GM19193 (cell line): ENCODE measurements around the gene PSMA8.
A peak's percentile ranks its signal among the peaks of the same experiment; 100 is the strongest.

Source experiments
- POLR2A ChIP-seq: IDR thresholded peaks from 4 replicates; pipeline ENCODE4 v1.6.1; 2011; ENCODE audit not compliant: insufficient read depth, insufficient read length; ENCODE audit errors: extremely low read depth

Gene PSMA8

DNA sequence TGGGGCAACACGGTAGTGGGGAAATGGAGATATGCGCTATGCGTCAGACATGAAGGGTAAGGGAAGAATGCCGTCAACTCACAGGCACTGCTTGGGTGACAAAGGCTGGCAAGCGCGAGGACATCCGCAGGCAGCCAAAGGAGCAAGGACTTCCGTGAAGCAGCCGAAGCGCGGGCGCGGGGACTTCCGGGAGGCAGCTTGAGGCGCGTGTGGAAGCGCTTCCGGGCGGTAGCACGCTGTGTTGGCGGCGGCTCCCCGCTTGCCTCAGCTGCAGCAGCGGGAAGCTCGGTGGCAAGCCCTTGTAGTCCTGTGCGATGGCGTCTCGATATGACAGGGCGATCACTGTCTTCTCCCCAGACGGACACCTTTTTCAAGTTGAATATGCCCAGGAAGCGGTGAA is at the start of gene PSMA8:
Gene PSMA8, plus strand, starts transcription at position 218 of the 400 bp plus-strand sequence. Its CDS starts 97 bp downstream, at position 315.
- no peak for TF ChIP-seq POLR2A

GRCh38 chr18:26085056-26085455 is 48.6 kb upstream of the PSMA8 start:
- no peak for TF ChIP-seq POLR2A

DNA sequence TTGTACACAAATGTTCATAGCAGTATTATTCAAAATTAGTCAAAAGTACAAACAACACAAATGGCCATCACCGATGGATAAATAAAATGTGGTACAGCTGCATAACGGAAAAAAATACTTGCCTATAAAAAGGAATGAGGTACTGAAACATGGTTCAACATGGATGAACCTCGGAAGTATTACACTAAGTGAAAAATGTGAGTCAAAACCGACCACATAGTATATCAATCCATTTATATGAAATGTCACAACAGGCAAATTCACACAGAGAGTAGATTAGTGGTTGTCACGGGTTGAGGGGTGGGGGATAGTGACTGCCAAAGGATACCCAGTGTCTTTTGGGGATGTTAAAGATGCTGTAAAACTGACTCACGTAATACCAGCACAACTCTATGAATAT is 46.7 kb upstream of the PSMA8 start:
- no peak for TF ChIP-seq POLR2A

GRCh38 chr18:26088487-26088886 is 45.2 kb upstream of the PSMA8 start:
- TF ChIP-seq POLR2A = no peak

GRCh38 chr18:26089293-26090129 is 44.2 kb upstream of the PSMA8 start:
- no peak for TF ChIP-seq POLR2A

DNA sequence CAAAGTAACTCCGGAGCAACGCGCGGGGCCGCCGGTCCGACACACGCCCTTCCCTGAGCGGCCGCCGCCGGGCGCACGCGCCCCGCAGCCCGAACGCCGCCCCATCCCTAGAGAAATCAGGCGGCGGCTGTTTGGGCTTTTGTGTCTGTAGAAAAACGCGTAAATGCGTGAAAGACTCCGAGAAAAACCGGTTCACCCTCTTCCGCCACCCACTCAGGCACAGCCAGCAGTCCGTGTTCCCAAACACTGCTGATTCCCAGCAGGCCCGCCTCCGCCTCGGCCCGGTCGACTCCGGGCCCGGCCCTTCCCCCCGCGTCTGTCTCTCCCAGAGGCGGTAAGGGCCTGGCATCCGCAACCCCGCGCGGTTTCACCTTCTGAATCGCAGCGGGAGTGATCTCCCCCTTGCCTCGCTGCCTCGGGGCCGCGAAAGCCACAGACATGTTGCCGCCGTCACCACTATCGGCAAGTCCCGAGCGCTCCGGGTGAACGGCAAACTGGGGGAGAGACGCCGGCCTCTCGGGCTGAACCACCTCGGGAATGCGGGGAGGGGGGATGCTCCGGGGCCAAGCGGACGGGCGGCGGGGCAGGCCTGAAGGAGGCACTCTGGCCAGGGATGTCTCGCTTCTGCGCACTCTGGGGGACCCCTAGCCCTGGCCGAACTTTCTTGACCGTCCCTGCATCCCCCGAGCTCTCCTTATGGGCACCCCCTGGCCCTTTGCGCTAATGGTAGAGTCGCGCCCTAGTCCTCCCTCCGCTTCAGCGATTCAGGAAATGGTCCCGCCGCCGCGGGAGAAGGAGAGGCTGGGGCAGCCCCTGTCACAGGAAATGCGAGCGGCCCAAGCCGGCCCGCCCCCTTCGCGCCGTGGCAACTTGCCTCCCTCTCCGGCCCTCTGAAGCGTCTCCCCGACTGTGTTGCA is 43.3 kb upstream of the PSMA8 start, which contains the start of gene SS18:
Gene SS18, minus strand, starts transcription at position 484 of the 917 bp plus-strand sequence. Its CDS starts 44 bp downstream, at position 440.
- TF ChIP-seq POLR2A = peak; percentile 95

DNA sequence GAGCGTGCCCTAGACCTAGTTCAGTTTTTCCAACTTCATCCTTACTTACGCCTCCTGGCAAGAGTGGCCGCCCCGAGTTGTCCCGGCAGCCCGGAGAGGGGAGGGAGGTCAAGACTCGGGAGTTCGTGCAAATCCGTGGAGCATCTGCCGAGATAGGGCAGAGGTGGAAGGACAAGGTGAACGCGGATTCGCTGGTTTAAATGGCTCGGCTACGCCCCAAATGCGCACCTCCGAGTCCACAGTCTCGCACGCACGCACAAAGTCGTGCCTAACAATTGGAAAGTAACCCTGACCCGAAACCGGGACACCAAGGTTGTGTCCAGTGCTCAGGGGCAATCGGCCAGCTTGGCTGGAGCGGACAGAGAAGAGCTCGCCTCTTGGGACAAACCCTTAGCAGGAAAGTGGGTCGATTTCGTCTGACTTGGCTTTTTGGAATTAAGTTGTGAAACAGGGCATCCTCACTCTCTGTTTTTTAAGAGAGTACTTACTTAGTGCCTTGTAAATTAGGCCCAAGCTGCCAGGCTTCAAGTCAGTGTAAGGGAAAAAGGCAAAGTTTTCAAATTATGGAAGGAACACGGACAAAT is 42.5 kb upstream of the PSMA8 start:
- TF ChIP-seq POLR2A = no peak

DNA sequence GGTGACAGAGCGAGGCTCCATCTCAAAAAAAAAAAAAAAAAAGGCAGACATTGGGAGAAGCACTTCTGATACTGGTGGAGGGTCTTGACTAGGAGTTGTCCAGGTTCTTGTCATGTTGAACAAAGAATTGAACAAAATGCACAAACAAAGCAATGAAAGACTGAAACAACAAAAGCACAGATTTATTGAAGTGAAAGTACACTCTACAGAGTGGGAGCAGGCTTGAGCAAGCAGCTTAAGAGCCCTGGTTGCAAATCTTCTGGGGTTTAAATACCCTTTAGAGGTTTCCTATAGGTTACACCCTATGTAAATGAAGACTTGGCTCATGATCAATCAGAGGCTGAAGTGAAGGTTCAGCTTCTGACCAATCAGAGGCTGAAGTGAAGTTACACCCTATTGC is 36.8 kb upstream of the PSMA8 start:
- no peak for TF ChIP-seq POLR2A

- TF ChIP-seq POLR2A = no peak
Observed at GRCh38 chr18:26097563-26097962, 36.1 kb upstream of the PSMA8 start.

DNA sequence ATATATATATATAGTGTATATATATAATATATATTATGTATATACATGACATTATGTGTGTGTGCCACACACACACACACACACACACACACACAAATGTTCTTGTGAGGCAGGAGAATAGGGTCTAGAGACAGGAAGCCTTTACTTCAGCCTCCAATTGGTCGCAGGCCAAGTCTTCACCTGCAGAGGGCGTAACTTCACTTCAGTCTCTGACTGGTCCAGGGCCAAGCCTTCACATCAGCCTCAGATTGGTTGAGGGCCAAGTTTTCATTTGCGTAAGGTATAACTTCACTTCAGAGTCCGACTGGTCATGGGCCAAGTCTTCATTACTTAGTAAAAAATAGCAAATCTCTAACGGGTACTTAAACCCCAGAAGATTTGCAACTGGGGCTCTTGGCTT is 30.1 kb upstream of the PSMA8 start:
- no peak for TF ChIP-seq POLR2A

DNA sequence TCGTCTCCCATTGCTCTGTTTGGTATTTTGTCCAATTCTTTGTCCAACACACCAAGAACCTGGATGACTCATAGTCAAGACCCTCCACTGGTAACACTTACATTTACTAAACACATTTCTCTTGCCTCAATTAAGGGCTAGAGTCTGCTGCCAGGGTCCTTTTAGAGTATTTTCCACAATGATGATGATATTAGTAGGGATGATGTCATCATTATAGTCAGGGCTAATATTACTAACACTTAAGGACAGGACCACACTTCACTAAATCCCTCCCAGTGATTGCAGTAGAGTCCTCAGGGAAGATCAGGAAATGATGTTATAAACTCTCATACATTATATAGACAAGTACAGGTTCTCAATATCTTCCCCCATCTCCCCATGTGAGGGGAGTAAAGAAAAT is 29.6 kb upstream of the PSMA8 start:
- no peak for TF ChIP-seq POLR2A

GRCh38 chr18:26119246-26119645 is 14.4 kb upstream of the PSMA8 start:
- TF ChIP-seq POLR2A = no peak

GRCh38 chr18:26121476-26121875 is 12.2 kb upstream of the PSMA8 start:
- no peak for TF ChIP-seq POLR2A

- no peak for TF ChIP-seq POLR2A
Observed at GRCh38 chr18:26127786-26128185, 5.9 kb upstream of the PSMA8 start.

- no peak for TF ChIP-seq POLR2A
Observed at GRCh38 chr18:26134107-26134506, 438 bp downstream of the PSMA8 start.
